ENCODE data around the gene AGBL3.

AGBL3 gene

GRCh38 chr7:134941952-134942351 is 44.4 kb upstream of the AGBL3 start:
- no peak for DNase-seq (ENCODE audit: low read depth)
- TF ChIP-seq CTCF (IDR thresholded peaks at IDR 0.05; ENCODE audit: low read length, missing control alignments): no peak
- no peak overlapping the region for H3K4me3 ChIP-seq (replicated peaks; ENCODE audit: low read depth, low read length)

GRCh38 chr7:134942690-134943466 is 43.4 kb upstream of the AGBL3 start:
- no peak for TF ChIP-seq CTCF (IDR thresholded peaks at IDR 0.05; ENCODE audit: low read length, missing control alignments)
- no peak for DNase-seq (ENCODE audit: low read depth)
- no peak overlapping the region for H3K4me3 ChIP-seq (replicated peaks; ENCODE audit: low read depth, low read length)

GRCh38 chr7:134943785-134944400 is 42.4 kb upstream of the AGBL3 start:
- no peak overlapping the region for H3K4me3 ChIP-seq (replicated peaks; ENCODE audit: low read depth, low read length)
- peak; percentile 29 for TF ChIP-seq CTCF (IDR thresholded peaks at IDR 0.05; ENCODE audit: low read length, missing control alignments)
- peak; percentile 64 for DNase-seq (ENCODE audit: low read depth)

GRCh38 chr7:134945691-134946090 is 40.6 kb upstream of the AGBL3 start:
- no peak overlapping the region for H3K4me3 ChIP-seq (replicated peaks; ENCODE audit: low read depth, low read length)
- TF ChIP-seq CTCF (IDR thresholded peaks at IDR 0.05; ENCODE audit: low read length, missing control alignments): no peak
- no peak for DNase-seq (ENCODE audit: low read depth)

- peak; percentile 40 for DNase-seq (ENCODE audit: low read depth)
- no peak overlapping the region for H3K4me3 ChIP-seq (replicated peaks; ENCODE audit: low read depth, low read length)
- TF ChIP-seq CTCF (IDR thresholded peaks at IDR 0.05; ENCODE audit: low read length, missing control alignments): no peak
Observed at GRCh38 chr7:134946260-134946659, 40.0 kb upstream of the AGBL3 start.

- TF ChIP-seq CTCF (IDR thresholded peaks at IDR 0.05; ENCODE audit: low read length, missing control alignments): no peak
- no peak overlapping the region for H3K4me3 ChIP-seq (replicated peaks; ENCODE audit: low read depth, low read length)
- no peak for DNase-seq (ENCODE audit: low read depth)
Observed at GRCh38 chr7:134947329-134947728, 39.0 kb upstream of the AGBL3 start.
